ENCODE results near the gene CHN1.
A peak's percentile ranks its signal among the peaks of the same experiment; 100 is the strongest.

Gene CHN1

DNA sequence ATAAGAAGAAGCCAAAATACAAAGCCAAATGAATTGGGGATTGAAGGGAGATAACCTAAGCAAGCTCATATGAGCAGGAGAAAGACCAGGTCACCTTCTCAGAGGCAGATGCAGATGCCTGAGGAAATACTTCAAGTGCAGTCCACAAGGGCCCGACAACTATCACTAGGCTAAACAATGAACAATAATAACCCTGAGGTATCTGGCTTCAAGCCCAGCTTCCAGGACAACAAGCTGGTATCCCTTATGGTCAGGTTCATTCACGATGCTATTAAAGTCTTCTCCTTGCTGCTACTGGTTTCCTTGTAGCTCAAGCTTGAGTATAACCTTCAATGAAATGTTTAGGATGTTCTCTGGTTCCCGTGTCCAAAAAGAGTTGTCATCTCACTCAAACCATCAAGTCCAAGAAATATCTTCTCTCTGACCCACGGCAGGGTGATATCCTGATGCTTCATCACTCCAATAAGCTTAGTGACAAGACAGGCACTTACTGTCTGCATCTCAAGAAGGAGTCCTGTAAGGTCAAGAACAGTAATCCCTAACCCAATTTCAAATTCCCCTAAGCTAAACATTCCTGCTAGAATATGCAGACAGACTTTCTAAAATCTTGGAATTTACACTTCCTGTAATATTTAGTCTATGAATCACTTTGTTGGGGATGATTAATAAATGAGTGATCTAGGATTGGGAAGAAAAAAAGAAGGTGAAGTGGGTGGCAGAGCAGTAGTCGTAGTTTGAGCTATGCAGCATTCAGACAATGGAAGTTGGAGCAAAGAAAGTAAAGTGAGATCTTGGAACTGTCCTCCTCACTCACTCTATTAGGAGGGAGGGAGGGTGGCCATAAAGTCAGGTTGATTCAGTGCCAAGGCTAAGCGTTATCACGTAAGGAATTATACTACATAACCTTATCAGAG, 33.1 kb downstream of the CHN1 start:
- DNase-seq (ENCODE audit: low read depth in 2 of 2): peak; percentile 69 to 72

DNA sequence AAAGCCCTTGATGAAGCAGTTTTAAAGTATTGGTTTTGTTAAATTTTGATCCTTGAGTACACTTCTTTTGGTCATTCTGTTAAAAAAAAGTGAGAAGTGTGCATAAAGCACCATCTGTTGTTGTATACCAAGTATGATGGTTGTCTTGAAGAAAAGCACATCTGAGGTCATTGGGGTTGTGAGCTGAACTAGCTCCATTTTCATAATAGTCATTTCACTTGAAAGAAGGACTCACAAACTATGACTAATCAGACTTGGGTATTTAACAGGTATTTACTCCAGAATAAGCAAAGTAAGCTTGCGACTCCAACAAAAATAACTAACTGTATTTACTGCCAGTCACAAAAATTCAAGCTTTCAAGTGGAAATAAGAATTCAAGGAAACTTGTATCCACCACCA, 35.1 kb downstream of the CHN1 start:
- no peak for DNase-seq (ENCODE audit: low read depth in 2 of 2)

DNA sequence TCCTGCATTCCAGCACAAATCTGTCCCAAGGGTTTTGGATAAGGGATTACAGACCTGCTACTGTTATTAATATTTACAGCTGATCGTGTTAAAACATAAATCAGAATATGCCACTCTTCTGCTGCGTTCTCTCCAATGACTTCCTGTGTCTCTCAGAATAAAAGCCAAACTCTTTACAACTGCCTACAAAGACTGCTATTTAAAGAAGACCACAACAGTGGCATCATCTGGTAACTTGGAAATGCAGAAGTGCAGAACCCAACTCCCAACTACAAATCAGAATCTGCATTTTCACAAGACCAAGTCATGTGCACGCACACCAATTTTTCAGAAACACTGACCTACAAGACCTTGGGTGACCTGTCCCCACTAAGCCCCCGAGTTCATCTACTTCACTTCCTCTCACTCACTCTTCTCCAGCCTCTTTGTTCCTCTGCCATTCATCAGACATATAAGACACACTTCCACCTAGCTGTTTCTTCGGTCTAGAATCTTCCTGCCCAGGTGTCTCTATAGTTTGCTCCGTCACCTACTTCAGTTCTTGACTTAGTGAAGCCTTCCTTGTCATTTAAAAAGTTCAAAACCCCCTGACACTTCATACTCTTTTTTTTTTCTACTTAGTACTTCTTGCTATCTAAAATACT, 36.0 kb downstream of the CHN1 start:
- no peak for DNase-seq (ENCODE audit: low read depth in 2 of 2)

DNA sequence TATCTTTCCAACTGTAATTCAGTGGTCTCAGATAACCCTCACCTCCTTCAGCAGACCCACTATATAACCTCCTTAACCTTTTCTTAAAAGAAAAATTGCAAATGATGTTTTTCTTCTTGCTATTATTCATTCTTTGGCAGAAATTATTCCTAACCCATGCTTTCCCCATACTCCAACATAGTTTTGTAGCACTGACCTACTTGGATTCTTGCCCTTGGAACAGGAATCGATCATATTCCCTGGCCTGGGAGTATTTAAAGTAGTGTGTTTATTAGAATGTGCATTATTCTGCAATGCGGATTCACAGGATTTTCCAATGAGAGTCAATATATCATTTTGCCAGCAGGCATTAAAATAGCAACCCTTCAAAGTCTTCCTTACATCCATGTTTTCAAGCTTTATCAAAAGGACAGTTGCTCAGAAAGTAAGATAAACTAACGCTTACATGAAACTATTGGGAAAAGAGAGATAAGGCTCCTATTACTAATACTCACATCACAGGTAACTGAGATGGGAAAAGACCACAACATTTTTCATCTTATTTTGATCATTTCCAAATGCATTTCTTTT, 37.4 kb downstream of the CHN1 start:
- no peak for DNase-seq (ENCODE audit: low read depth in 2 of 2)

DNA sequence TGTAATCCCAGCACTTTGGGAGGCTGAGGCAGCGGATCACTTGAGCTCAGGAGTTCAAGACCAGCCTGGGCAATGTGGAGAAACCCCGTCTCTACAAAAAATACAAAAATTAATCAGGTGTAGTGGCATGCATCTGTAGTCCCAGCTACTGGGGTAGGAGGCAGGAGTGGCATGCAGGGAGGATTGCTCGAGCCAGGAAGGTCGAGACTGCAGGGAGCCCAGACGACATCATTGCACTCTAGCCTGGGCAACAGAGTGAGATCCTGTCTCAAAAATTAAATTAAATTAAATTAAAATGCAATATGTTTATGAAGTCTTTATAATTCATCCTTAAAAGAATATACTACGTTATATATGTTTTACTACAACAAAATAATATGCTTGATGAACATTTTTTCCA, 38.1 kb downstream of the CHN1 start:
- DNase-seq (ENCODE audit: low read depth in 2 of 2): no peak

DNA sequence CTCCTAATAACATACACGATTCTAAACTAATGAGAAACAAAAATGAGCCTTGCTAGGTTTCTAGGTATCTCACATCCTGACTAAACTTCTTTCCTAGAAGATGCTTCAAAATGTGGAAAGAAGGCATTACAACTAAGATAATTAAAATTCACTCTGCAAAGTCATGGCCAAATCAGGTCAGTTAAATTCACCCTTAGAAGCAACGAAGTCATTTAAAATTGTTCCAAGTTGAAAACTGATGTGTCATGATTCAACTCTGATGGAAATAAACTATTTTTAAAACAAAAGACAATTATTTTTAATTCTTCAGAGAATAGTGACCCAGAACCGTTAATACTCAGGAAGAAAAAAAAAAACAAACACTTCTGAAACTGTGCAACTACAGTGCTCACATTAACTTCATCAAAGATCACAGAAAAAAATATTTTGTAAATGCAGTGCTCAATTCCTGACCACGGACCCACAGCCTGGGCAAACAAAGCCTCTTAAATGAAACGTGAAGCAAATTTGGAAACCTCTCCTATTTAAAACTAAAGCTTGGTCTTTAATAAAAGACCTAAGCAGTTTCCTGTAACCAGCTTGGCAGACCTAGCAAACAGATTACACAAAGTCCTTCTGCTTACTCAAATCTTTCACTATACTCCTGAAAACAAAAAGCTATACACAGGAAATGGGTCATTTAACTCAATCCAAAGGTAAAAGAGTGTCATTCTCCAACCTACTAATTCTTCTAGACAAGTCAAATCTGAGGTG, 39.0 kb downstream of the CHN1 start:
- DNase-seq (ENCODE audit: low read depth in 2 of 2): no peak

DNA sequence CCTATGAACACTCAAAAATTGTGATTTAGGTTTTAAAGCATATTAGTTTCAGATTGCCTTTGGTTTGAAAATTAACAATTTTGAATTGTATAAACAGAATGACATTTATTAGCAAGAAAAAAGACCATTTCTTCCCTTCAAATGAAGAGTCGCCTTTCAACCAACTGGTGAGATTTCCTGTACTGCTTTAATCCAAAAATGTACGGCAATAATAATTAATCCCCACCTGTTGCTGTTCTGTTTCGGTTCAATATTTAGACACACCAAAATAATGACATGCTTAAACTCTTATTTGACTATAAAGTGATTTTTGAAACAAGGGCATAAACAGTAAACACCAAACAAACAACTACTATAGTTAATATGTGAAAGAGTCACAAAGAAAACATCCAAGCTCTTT, 39.6 kb downstream of the CHN1 start:
- no peak for DNase-seq (ENCODE audit: low read depth in 2 of 2)

DNA sequence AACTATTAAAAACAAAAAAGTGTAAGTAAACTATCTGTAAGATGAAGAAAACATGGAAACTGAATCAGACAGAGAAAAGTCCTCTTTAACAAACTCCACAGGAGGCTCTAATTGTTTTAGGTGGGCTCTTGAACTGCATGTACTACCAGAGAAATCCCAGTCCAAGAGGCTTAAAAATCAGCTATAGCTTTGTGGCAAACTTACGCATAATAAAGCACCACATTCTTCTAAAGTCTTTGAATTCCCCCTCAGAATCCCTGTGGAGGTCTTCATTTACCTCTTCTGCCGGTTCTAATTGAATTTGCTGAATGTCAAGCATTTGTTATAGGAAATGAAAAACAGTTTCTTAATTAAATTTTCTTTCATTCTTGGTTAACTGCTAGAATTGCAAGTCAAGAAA, 40.8 kb downstream of the CHN1 start:
- no peak for DNase-seq (ENCODE audit: low read depth in 2 of 2)

DNA sequence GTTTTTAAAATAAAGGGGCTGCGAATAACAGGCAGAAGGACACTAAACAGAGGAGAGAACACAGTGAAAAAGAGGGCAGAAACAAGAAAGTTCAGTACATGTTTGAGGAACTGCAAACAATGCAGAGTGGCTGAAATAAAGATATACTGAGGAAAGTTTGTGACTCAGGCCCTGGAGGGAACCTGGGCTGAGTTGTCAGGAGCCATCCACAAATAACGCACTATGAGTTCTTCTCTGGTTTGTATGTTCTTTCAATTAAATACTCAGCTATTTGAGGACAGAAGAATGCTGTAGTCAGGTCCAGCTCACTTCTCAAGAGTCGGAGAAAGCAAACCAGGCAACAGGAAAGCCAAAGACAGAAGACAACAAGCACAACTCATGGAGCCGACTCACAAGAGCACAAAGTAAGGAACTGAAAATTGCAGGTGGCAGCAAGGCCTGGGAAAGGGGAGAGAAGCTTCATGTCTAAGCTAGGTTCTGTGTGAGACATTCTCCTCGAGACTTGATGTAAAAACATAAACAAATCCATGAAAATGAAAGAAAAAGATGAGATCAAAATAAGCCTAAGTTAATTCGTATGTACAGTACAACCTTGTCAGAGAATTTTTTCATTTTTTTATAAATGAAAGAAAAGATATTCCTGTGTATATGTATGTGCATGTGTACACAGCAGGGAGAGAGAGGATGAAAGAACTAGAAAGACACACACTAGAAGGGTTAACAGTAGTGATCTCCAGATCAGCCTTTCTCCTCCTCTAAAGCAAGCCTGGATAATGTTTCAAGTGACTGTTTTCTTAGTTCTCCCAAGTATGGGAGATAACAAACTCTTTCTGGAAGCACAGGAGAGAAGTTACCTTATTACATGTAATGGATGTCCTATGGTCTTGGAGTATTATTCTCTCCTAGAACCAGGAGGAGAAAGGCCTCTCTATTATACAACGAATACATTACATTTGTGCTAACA, 41.5 kb downstream of the CHN1 start:
- no peak for DNase-seq (ENCODE audit: low read depth in 2 of 2)

DNA sequence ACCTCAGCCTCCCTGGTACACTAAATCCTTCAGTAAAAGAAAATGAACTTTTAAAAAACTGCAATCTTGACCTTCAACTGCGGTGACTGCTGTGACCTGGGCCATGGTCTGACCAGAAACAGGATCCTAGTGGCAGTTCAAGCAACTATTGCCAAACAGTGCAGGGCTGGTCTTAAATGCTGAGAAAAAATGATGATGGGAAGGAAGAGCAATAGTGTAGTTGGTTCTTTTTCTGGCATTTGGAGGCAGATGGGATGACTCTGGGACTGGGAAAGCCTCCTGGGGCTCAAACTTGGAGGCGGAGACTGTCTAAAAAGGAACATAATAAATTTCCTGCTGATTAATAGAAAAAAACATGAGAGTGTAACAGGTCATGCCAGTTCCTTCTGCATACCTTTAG, 45.4 kb downstream of the CHN1 start:
- DNase-seq (ENCODE audit: low read depth in 2 of 2): no peak

DNA sequence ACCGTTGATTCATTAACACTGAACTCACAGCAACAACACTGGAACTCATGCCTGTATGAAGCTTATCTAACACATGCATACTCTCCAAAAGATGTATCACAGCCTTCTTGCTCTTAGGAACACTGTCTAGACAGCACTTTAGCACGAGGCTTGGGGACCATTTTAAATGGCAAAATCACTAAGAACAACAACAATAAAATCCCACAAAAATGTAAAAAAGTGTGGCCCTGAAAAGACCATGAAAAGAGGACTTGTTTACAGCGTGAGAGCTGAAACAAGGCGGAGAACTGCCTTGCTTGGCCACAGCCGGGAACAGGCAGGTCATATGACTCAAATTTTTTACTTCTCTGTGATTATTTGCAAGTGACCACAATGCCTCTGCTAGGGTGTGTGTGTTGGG, 48.1 kb downstream of the CHN1 start:
- DNase-seq (ENCODE audit: low read depth in 2 of 2): no peak

DNA sequence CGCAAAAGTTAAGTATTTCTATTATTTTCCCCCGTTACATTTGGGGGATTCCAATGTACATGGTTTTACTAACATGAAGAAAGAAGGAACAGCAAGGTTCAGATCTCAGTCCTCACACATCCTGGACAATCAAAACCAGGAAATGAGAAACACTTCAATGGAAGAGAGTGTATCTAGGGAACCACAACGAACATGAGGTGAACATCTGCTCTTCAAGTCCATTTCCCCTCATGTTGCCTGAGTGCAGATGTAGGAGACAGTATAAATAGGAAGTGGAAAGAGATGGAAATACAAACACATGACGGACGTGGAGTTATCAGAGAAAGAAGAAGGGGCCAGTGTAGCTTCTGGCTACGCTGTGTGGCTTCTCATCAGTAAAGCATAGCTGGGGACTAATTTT, 52.6 kb downstream of the CHN1 start:
- DNase-seq (ENCODE audit: low read depth in 2 of 2): peak in 1 of 2 experiments; percentile 51

DNA sequence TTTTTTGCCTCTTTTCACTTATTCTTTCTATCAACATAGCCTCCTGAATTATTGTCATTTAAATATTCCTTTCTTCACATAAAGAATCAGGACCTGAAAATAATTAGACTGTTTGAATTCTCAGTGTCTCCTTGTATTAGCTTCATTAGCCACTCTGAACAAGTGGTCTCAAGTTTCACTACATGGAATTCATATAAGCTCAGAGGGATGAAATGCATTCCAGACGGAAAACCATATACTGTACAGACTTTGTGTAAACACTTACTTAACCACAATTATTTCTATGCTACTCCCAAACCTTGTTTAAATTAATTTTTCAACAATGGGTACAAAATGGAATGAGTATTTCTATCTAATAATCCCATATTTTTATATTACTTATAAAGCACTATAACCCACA, 53.4 kb downstream of the CHN1 start:
- peak; percentile 89 for DNase-seq (ENCODE audit: low read depth in 2 of 2)

DNA sequence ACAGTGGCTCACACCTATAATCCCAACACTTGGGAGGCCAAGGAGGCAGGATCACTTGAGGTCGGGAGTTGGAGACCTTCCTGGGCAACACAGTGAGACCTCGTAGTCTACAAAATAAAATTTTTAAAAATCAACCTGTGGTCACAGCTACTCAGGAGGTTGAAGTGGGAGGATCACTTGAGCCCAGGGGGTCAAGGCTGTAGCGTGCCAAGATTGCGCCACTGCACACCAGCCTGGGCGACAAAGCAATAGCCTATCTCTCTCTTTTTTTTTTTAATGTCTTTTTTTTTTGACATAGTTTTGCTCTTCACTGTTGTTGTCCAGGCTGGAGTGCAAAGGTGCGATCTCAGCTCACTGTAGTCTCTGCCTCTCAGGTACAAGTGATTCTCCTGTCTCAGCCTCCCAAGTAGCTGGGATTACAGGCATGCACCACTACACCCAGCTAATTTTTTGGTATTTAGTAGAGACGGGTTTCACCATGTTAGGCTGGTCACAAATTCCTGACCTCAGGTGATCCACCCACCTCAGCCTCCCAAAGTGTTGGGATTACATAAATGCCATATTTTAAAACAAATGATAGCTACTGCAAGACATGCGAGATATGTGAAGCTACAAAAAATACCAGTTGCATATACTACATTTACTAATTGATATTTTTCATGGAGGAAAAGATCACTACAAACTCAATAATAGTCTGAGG, 55.0 kb downstream of the CHN1 start:
- DNase-seq (ENCODE audit: low read depth in 2 of 2): no peak

DNA sequence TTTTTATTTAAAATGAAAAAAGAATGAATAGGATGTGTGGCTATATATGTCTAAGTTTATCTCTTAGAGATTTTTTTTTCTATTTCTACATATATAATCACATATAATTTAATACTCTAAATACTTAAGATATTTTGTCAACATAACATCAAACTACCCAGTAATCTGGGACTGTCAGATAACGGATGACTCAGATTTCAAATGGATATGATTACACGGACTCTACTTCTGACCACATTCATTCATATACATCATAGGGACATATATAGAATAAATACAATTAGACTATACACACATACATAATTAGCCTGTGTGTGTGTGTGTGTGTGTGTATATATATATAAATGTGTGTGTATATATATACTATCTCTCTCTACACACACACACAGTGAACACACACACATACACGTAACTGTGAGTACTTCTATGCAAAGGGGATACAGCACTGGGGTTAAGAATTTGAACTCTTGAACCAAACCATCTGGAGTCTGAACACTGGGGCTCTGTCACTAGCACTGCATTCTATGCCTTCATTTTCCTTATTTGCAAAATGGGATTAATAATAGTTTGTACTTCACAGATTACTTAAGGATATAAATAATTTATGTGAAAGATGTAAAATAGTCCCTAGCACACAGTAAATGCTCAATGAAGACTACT, 59.5 kb downstream of the CHN1 start:
- DNase-seq (ENCODE audit: low read depth in 2 of 2): no peak

DNA sequence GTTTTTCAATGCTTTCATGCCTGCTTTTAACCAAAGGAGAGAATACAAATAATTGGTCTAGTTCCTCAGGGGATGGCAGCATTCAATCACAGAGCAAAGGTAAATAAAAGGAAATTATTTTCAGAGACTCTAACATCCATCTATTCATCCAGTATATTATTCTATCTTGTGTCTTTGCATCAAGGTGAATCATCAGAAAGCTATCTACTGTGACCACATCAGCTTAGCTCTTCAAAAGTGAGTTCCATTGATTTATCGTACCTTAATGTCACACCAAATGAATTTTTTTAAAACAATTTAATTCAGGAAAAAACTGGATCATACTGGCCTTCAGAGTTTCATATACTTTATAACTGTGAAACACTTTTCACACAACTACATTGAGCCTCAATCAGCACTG, 66.1 kb downstream of the CHN1 start:
- peak; percentile 54 to 57 for DNase-seq (ENCODE audit: low read depth in 2 of 2)

DNA sequence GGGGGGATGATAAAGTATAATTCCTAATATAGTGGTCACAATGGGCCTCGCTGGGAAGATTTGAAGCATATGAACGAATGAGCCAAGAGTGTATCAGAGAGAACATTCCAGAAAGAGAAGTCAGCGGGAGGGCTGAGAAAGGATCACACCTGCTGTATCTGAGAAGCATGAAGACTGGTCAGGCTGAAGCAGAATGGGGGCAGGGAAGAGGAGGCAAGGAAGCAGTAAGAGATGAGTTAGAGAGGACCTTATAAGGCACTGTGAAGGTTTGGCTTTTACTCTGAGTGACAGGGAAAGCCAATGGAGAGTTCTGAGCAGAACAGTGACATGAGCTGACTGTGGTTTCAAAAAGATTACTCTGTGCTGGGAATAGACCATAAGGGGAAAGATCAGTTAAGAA, 73.5 kb downstream of the CHN1 start:
- peak; percentile 31 to 36 for DNase-seq (ENCODE audit: low read depth in 2 of 2)

DNA sequence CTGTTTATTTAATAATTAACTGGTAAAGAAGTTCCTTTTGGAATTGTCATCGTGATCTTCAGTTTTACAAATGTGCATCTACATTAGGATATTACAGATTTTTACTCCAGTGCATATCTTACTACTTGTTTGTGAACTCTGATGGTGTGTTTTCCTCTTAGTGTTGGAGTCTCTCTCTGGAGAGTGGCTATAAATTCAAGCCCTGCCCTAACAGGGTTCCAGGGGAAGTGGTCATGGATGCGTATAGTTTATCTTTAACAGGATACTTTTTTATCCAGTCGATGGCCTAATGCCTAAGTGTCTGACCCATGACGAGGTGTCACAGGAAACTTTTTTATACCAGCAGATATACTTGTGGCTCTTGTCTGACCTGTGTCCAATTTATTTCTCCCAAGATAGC, 75.4 kb downstream of the CHN1 start:
- no peak for DNase-seq (ENCODE audit: low read depth in 2 of 2)

DNA sequence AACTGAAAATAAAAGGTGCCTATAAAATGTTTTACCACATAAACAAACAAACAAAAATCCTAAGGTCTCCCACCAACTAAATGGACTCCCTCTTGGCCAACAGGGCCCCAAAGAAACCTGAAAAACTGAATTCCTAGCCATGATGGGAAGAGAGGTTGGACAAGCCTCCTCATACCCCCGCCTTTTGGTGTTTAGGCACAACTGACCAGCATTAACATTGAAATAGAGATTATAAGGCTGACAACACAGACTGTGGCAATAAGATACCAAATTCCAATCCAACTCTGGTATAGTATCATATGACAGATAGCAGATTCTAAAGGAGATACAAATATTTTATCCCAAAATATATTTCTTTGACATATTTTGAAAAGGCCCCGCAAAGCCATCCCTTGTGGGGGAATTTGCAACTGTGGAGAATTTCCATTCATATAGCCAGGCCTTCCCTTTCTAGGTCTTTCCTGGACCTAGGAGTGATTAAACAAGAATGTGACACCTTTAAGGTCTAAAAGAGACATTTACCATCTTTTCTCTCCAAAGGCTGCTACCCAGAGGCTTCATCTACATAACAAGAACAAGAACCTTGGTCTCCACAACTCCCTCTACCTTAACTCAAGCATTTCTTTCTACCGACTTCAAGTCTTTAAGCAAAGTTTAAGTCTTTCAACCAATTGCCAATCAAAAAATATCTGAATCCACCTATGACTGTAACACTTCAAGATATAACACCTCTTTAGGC, 80.0 kb downstream of the CHN1 start:
- no peak for DNase-seq (ENCODE audit: low read depth in 2 of 2)

All from fibroblast of skin of left quadriceps (primary cell).